OCI-LY1 (cell line): ENCODE measurements around the gene LDAF1.

Experiments
- CTCF ChIP-seq: fragments of 200-600 bp; sonication (generic), shearing (Covaris generic); IDR thresholded peaks from 2 replicates; pipeline ENCODE4 v1.5.1; 2017; ENCODE audit warnings: mild to moderate bottlenecking, antibody characterized with exemption, low read length, moderate library complexity, mixed read lengths
- EZH2 ChIP-seq: fragments of 200-600 bp; sonication (generic), shearing (Covaris generic); IDR thresholded peaks from 2 replicates; pipeline ENCODE4 v1.8.0; 2017; ENCODE audit warnings: borderline replicate concordance, mixed run types, mild to moderate bottlenecking, antibody characterized with exemption, low read length, moderate library complexity, mixed read lengths

- TF ChIP-seq CTCF: no peak
- no peak for TF ChIP-seq EZH2
Measured at GRCh38 chr16:21117567-21117966, 40.9 kb upstream of the LDAF1 start.
